Measurements from ENCODE around the gene MAST4.
A peak's percentile ranks its signal among the peaks of the same experiment; 100 is the strongest.

MAST4 gene

DNA sequence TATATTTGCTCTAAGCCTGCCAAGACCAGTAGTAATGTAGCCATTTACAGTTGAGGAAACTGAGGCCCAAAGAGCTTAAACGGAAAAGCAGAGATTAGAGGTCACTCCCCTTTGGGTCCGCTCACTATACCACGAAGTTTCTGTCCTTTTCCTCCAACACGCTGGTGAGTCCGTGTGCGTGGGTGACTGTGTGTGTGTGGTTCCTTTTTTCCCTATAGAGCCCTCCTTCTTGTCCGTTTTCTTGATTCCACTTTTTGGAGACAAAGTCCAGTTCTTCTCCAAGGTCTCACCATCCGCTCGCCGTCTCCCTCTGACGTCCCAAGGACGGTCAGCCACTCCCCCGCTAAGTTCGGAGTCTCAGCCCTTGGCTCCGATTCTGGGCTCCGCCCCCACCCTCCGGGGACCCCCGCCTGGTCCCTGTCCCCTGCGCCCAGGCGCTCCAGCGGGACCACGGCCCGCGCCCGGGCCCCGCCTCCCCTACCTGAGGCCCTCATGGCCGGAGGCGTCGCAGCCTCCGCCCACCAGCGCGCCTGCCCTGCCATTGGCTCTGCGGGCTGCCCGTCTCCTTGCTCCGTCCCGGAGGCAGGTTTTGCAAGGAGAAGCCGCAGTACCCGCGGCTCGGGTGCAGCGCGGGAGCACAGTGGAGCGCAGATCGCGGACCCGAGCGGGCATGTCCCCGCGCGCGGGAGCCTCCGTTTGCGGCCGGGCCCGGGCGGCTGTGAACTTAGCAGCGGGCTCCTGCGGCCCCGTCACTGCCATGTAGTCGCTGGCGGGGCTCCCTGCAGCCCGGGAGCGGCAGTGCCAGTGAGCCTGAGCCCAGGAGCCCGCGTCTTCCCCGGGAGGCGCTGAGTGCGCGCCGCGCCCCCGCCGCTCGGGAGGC is at the start of gene MAST4:
Gene MAST4 (plus strand): TSS at position 638 of the 880 bp plus-strand sequence. CDS start 263 bp downstream, outside the sequence.
- peak in 49 of 51 donors; percentile 7 to 83 (median 60) for DNase-seq

DNA sequence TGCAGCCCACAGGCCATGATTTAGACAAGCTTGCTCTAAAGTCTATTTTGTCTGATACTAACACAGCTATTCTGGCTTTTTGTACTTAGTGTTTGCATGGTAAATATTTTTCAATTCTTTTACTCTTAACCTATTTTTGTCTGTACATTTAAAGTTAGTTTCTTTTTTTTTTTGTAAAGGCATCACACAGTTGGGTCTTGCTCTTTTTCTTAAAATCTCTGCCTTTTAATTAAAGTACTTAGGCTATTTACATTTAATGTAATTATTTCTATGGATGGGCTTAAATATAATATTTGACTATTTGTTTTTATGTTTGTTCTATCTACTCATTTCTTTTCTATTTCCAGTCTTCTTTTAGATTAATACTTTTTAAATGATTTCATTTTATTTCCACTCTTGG is 49.7 kb upstream of the MAST4 start:
- no peak for DNase-seq

DNA sequence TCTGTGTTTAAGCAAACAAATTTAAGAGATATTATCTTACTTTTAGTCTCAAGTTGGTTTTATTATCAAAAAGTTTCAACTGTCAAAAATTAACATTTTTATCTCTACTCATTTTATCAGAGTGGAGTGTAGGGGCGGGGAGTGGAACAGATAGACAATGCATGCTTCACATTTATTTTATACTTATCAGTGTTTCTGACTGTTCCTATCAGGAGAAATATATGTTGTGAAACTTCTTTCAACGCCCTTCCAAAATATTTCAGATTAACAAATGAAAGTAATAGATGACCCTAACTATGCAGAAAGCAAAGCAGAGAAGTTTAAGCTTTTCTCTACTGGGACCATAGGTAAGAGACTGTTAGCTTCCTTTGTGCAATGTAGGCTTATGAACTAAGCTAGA is 44.9 kb upstream of the MAST4 start:
- DNase-seq, result no peak

DNA sequence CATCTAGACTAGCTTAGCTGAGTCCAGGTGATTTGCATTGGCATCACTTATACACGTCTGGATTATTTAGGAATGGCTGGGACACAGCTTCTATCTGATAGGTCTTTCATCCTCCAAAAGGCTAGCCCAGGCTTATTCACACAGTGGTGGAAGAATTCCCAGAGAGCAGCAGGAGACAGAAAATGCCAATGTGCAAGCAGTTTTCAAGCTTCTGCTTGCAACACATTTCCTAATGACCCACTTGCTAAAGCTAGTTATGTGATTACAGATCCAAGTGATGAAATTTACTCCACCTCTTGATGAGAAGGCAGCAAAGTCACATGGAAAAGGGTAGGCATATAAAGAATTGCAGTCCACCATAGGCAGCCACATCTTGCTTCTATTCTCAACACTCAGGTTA is 44.2 kb upstream of the MAST4 start:
- DNase-seq, result no peak

GRCh38 chr5:66553368-66553912 is 42.8 kb upstream of the MAST4 start:
- DNase-seq, result no peak

GRCh38 chr5:66553916-66554575 is 42.1 kb upstream of the MAST4 start:
- DNase-seq, result peak in 1 of 51 donors; percentile 7

DNA sequence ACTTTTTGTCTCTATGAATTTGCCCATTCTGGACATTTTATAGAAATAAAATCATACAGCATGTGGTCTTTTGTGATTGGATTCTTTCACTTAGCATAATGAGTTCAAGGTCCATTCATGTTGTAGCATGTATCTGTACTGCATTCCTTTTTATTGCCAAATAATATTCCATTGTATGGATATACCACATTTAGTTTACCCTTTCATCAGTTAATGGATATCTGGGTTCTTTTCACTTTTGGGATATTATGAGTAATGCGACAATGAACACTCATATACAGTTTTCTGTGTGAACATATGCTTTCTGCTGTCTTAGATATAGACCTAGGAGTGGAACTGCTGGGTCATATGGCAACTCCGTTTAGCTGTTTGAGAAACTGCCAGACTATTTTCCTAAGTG is 41.3 kb upstream of the MAST4 start:
- no peak for DNase-seq

DNA sequence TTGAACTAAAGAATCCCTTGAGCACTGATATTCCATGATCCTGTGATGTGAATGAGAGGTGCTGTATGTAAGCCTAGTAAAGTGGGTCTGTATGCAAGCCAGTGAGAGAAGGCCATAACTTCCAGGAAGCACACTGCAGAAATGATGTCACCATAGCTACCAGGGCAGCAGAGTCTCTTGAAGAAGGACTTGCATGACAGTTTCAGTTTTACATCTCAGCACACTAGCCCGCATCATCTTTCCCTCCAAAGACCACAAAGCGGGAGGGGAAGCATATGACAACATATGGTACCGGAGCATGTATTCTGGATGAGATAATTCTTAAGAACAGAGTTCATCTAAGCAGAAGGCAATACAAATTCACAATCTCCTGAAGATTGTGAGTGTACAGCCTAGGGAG is 37.6 kb upstream of the MAST4 start:
- DNase-seq, result no peak

- DNase-seq, result no peak
Measured at GRCh38 chr5:66560371-66560770, 35.8 kb upstream of the MAST4 start.

DNA sequence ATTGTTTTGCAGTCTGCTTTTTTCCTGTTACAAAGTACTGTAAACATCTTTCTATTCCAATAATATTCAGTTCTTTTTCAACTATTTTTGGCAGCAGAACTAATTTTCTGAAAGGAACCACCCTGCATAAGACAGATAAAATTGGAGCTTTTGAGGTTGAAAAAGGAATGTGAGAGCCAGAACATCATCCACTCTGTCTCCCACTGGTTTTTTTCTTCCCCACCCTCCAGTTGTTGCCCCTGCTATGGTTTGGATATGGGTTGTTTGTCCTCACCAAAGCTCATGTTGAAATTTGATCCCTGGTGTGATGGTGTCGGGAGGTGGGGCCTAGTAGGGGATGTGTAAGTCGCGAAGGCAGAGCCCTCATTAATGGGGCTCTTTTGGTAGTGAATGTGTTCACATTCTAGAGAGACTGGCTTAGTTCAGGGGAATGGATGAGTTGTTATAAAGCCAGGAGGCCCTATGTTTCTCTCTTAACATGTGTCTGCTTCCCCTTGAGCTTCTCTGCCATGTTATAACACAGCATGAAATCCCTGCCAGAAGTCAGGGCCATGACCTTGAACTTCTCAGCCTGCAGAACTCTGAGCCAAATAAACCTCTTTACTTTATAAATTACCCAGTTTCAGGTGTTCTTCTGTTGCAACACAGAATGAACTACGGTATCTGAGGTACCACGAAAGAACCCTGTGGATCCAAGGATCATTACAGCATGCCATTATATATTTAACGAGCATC is 34.8 kb upstream of the MAST4 start:
- no peak for DNase-seq

GRCh38 chr5:66565878-66566277 is 30.3 kb upstream of the MAST4 start:
- no peak for DNase-seq

DNA sequence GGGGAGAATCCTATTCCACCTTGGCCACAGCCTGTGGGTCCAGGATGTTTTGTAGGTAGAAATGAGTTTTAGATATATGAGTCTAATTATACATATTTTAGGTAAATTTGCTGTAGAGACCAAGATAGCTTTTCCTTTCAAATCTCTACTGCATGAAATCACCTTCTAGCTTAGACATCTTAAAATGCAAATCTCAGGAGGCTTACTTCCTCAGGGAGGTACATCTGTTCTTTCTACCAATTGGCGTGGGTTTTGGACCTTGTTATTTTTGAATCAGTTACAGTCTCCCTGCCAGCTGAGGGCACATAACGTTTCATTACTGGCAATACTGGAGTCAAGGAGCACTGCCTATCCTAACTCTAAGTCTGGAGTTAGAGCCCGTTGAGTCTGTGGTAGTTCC is 28.7 kb upstream of the MAST4 start:
- DNase-seq, result no peak

DNA sequence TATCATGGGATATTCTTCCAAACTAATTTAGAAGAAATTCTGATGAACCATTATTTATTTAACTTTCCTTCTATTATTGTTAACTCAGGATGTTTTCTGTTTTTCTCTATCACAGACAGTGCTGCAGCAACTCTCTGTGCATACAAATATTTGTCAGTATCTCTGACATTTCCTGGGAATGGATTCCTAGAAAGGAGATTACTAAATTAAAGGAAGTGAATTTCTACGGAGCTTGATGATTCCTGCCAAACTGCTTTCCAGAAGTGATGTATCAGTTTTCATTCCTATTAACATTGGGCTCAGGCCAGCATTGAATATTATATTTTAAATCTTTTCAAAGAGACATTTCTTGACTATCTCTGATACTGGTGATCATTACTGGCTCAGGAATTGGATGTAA is 26.0 kb upstream of the MAST4 start:
- DNase-seq, result no peak

GRCh38 chr5:66573733-66574132 is 22.5 kb upstream of the MAST4 start:
- DNase-seq, result no peak

GRCh38 chr5:66582499-66583165 is 13.6 kb upstream of the MAST4 start:
- DNase-seq, result no peak

- DNase-seq, result no peak
Measured at GRCh38 chr5:66585291-66585690, 10.9 kb upstream of the MAST4 start.

DNA sequence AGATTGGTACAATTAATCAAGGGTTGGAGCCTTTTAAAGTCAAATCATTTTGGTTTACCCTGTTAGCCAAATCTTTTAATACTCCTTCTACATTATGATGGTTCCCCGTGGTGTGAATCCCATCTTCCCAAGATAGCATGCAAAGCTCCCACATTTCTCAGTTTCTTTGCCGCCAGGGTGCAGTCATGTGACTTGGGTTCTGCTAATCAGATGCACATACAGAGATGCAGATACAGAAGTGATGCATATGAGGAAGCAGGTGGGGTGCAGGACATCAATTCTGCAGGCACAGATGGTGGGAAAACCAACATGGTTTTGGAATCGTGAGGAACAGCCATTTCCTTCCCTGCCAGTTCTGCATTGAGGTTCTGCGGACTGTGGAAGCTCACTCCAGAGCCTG is 8.4 kb upstream of the MAST4 start:
- no peak for DNase-seq

GRCh38 chr5:66596636-66597182 is 516 bp downstream of the MAST4 start:
- DNase-seq, result peak in 8 of 51 donors; percentile 4 to 35 (median 15)

DNA sequence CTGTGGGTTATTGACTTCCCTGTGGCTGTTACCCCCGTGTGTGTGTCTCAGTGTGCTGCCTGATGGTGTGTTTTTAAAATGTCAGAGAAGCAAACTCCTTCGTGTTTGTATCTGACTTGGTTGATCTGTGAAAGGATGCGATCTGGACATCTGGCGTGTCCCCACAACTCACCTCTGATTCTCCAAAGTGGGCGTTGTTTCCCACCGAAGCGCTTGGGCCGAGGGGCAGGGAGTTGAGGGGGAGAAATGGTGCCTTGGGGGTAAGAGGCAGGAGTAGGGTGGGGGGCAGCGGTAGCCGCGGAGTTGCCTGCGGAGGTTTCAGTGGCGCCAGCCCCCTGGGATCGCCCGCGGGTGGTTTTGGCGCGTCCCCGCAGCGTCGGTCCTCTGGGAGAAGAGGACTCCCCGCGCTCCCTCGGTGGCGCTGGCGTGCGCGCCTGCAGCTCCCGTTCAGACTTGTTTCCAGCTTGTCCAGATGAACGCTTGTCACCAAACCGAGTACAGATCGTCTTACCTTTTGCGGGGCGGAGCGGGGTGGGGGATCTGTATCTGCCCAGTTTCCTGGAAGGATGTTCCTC is 1.1 kb downstream of the MAST4 start:
- peak in 18 of 51 donors; percentile 1 to 37 (median 10) for DNase-seq

GRCh38 chr5:66602621-66603020 is 6.4 kb downstream of the MAST4 start:
- no peak for DNase-seq

DNA sequence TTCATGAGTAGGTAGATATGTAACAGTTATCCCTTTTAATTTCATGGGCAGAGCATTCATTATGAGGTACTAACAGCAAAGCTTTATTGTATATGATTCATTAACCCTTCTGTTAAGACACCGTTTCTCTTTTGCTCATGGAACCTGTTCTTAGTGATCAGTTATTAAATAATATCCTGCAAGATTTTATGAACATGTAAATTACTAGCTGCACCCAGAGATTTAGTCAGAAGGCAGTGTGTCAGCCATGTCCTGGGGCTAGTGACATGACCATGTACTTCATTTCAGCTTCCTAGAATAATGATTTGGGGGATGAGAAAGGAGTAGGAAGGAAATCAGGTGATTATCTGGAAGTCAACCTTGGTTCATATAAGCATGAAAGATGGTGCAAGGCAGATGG is 7.0 kb downstream of the MAST4 start:
- DNase-seq, result no peak

Data from hypothalamus (tissue), 51 donors.